Panc1 (cell line): Measurements from ENCODE around the gene RAB8A. TPM values are rescaled to one million over a fixed set of nuclear protein-coding genes. Genes with fewer than 3 reads are reported as not detected.

Experiments used
- ATAC-seq: fragments of 200-7000 bp; cut with Tn5 transposase; 2 replicates; pipeline ENCODE4 v1.9.1; 2020; ENCODE audit warnings: mild to moderate bottlenecking, moderate library complexity
- BruUV-seq: library from RNA; stranded (reverse); fragments of 400-500 nt; replicated peaks from 2 replicates; lab custom pipeline; 2021; lab: Mats Ljungman, UMichigan
- CTCF ChIA-PET: fragments of 300-600 bp; sonication (Branson Sonifier 250); formaldehyde crosslinking; loops from one replicate; lab custom pipeline; 2022; ENCODE audit warnings: antibody characterized with exemption; lab: Charles Lee
- POLR2A ChIA-PET: fragments of 300-600 bp; sonication (Branson Sonifier 250); formaldehyde crosslinking; loops from one replicate; lab custom pipeline; 2022; ENCODE audit warnings: antibody characterized with exemption; lab: Charles Lee
- DNase-seq: peaks from one replicate; pipeline ENCODE4 v3.0.0-alpha.2; 2010; ENCODE audit warnings: low read depth, low spot score
- H3K27ac ChIP-seq: 2 replicates; pipeline ENCODE4 v1.5.1; 2011; ENCODE audit warnings: mild to moderate bottlenecking, low read length, inconsistent platforms
- H3K27me3 ChIP-seq: fragments of 200-500 bp; sonication (Bioruptor generic); 2 replicates; pipeline ENCODE4 v1.6.0; 2014; ENCODE audit warnings: low read length, inconsistent platforms; ENCODE audit not compliant: control insufficient read depth, insufficient read depth
- H3K36me3 ChIP-seq: fragments of 200-500 bp; sonication (Bioruptor generic); 2 replicates; pipeline ENCODE4 v1.5.1; 2014; ENCODE audit warnings: inconsistent platforms, mild to moderate bottlenecking, low read length, moderate library complexity; ENCODE audit not compliant: control insufficient read depth, insufficient read depth
- H3K4me1 ChIP-seq: 2 replicates; pipeline ENCODE4 v1.5.1; 2011; ENCODE audit warnings: inconsistent platforms, mild to moderate bottlenecking, low read length, moderate library complexity; ENCODE audit not compliant: control insufficient read depth, insufficient read depth
- H3K4me3 ChIP-seq, 2 experiments: 2 replicates each; pipeline ENCODE4 v1.5.1; 2011 to 2012; ENCODE audit warnings: low read depth in 2 of 2, low read length in 2 of 2, mild to moderate bottlenecking in 2 of 2, inconsistent platforms in 1 of 2, moderate library complexity in 1 of 2
- H3K9me3 ChIP-seq: fragments of 200-500 bp; sonication (Bioruptor generic); 2 replicates; pipeline ENCODE4 v1.5.1; 2014; ENCODE audit warnings: low read depth, mild to moderate bottlenecking, inconsistent platforms, low read length, moderate library complexity; ENCODE audit not compliant: control insufficient read depth, insufficient read depth
- POLR2AphosphoS5 ChIP-seq: IDR thresholded peaks from 2 replicates; pipeline ENCODE4 v1.6.1; 2012; ENCODE audit warnings: mild to moderate bottlenecking, low read depth, low read length, moderate library complexity
- SIN3A ChIP-seq: IDR thresholded peaks from 2 replicates; pipeline ENCODE4 v1.6.1; 2012; ENCODE audit warnings: low read depth, mild to moderate bottlenecking, low read length, moderate library complexity, borderline replicate concordance; ENCODE audit not compliant: insufficient read depth
- TCF7L2 ChIP-seq: IDR thresholded peaks from 2 replicates; pipeline ENCODE4 v1.6.1; 2011; ENCODE audit warnings: mild to moderate bottlenecking, low read depth, low read length, inconsistent platforms
- in situ Hi-C: cut with HindIII; loops from 2 replicates; pipeline ENCODE4 v1.10.0; 2016; ENCODE audit warnings: low sequenced_read_pairs, low pct_unique_long_range_greater_than_20kb
- intact Hi-C: fragments of 100-400 bp; cut with micrococcal nuclease; formaldehyde crosslinking; loops from one replicate; pipeline ENCODE4 v1.10.0; 2022; ENCODE audit not compliant: unreplicated experiment
- total RNA-seq: library from RNA; stranded (reverse); gene quantifications from one replicate; pipeline ENCODE4 v1.2.1, GENCODE V29; 2021; ENCODE audit not compliant: unreplicated experiment
- TF ChIP-seq, protein P1 (sequence below), 2 experiments: IDR thresholded peaks; 2 replicates each; pipeline ENCODE4 v1.6.1; 2011 to 2012; ENCODE audit warnings: low read depth in 2 of 2, control low read depth in 1 of 2, low read length in 1 of 2, mild to moderate bottlenecking in 1 of 2, moderate library complexity in 1 of 2; ENCODE audit not compliant: insufficient read depth in 1 of 2
- TF ChIP-seq, protein P2 (sequence below): fragments of 450-650 bp; IDR thresholded peaks from 2 replicates; pipeline ENCODE4 v1.5.1; 2017; ENCODE audit warnings: mild to moderate bottlenecking

RAB8A gene
- total RNA-seq, 1 experiment from 2014 or later = 75.8 TPM

DNA sequence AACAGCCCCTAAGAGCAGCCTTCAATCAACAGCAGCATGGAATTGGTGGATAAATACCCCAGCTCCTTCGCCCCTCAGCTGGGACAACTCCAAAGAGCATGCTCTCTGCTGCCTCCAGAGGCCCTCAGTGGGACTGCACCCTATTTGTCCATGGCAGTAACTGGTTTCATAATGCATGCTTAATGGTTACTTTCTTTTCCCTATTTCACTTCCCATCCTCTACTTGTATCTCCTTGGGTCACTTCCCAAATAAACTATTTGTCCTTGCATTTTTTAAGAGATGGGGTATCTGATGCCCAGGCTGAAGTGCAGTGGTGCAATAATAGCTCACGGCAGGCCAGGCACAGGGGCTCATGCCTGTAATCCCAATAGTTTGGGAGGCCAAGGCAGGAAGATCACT lies 48.9 kb upstream of the RAB8A start:
- Histone ChIP-seq H3K4me3 (no peak overlapping the region), H3K4me1 (peaks cover 4% of the 10 kb centered on the region), H3K27me3 (no peaks in the 10 kb centered on the region), H3K9me3 (no peaks in the 10 kb centered on the region), H3K27ac (no peak overlapping the region), H3K36me3 (peaks cover 3% of the 10 kb centered on the region; the same call in 1 of the 2 replicates)
- POLR2A ChIA-PET = no interaction called here
- DNase-seq (no peak), ATAC-seq (no peak; the same call in 1 of the 2 replicates)
- in situ Hi-C loops (no loop called here), intact Hi-C loops (no loop called here)
- no TSS peak for BruUV-seq
- CTCF ChIA-PET = no interaction called here
- TF ChIP-seq, protein P1, sequence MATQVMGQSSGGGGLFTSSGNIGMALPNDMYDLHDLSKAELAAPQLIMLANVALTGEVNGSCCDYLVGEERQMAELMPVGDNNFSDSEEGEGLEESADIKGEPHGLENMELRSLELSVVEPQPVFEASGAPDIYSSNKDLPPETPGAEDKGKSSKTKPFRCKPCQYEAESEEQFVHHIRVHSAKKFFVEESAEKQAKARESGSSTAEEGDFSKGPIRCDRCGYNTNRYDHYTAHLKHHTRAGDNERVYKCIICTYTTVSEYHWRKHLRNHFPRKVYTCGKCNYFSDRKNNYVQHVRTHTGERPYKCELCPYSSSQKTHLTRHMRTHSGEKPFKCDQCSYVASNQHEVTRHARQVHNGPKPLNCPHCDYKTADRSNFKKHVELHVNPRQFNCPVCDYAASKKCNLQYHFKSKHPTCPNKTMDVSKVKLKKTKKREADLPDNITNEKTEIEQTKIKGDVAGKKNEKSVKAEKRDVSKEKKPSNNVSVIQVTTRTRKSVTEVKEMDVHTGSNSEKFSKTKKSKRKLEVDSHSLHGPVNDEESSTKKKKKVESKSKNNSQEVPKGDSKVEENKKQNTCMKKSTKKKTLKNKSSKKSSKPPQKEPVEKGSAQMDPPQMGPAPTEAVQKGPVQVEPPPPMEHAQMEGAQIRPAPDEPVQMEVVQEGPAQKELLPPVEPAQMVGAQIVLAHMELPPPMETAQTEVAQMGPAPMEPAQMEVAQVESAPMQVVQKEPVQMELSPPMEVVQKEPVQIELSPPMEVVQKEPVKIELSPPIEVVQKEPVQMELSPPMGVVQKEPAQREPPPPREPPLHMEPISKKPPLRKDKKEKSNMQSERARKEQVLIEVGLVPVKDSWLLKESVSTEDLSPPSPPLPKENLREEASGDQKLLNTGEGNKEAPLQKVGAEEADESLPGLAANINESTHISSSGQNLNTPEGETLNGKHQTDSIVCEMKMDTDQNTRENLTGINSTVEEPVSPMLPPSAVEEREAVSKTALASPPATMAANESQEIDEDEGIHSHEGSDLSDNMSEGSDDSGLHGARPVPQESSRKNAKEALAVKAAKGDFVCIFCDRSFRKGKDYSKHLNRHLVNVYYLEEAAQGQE (IDR thresholded peaks at IDR 0.05; ENCODE audit: insufficient read depth in 1 of 2, low read depth in 2 of 2, low read length in 1 of 2) = no peak
- TF ChIP-seq, protein P2, sequence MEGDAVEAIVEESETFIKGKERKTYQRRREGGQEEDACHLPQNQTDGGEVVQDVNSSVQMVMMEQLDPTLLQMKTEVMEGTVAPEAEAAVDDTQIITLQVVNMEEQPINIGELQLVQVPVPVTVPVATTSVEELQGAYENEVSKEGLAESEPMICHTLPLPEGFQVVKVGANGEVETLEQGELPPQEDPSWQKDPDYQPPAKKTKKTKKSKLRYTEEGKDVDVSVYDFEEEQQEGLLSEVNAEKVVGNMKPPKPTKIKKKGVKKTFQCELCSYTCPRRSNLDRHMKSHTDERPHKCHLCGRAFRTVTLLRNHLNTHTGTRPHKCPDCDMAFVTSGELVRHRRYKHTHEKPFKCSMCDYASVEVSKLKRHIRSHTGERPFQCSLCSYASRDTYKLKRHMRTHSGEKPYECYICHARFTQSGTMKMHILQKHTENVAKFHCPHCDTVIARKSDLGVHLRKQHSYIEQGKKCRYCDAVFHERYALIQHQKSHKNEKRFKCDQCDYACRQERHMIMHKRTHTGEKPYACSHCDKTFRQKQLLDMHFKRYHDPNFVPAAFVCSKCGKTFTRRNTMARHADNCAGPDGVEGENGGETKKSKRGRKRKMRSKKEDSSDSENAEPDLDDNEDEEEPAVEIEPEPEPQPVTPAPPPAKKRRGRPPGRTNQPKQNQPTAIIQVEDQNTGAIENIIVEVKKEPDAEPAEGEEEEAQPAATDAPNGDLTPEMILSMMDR = peak; percentile 92

DNA sequence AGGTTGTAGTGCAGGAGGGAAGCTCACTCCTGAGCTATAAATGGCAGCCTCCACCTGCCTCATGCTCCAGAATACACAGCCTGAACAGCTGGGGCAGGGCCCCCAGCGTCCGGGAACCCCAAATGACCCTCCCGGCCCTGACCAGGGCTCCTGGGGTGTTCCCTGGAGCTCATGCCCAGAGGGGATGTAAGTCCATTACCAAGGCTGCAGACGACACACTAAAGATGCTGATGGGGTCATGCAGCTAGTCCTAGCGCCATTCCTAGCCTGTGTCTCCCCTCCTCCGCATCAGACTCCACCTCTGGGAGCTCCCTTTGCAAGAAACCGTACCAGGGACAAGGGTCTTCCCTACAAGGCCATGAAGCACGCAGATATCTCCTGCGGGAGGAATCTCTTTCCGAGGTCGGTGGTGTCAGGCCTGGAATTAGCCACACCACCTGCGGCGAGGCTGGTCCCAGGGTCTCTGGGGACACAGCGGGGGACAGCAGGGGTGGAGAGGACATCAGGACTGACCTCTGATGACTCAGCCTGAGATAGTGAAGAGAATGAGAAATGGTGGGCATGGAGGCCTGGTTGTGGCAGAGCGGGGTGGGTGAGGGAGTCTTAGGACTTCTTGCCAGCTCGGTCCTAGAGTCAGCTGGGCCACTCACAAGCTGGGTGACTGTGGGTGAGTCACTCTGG lies 47.3 kb upstream of the RAB8A start:
- ChIA-PET POLR2A (no interaction called here), CTCF (interaction anchor here (0.9 kb wide), 1 partner anchor 9 kb away, joined by 4 read pairs; no protein-coding TSS in a partner anchor)
- no peak overlapping the region for H3K27ac ChIP-seq

More for the DNA sequence above, 47.3 kb upstream of the RAB8A start:
- no peak overlapping the region for H3K4me3 ChIP-seq
- H3K9me3 ChIP-seq = no peaks in the 10 kb centered on the region
- in situ Hi-C loops = no loop called here
- ATAC-seq (no peak), DNase-seq (no peak)
- BruUV-seq = no TSS peak
- peaks cover 3% of the 10 kb centered on the region; the same call in 1 of the 2 replicates for H3K36me3 ChIP-seq
- peaks cover 4% of the 10 kb centered on the region for H3K4me1 ChIP-seq
- intact Hi-C loops = no loop called here
- TF ChIP-seq TCF7L2 = no peak
- no peak for TF ChIP-seq POLR2AphosphoS5
- TF ChIP-seq, protein P1 (IDR thresholded peaks at IDR 0.05; ENCODE audit: insufficient read depth in 1 of 2, low read depth in 2 of 2, low read length in 1 of 2) = no peak
- no peak for TF ChIP-seq SIN3A
- TF ChIP-seq, protein P2 = no peak
- H3K27me3 ChIP-seq = no peaks in the 10 kb centered on the region
